Activated B cell treated with CpG ODN at 0.5 μM for 24 hours (primary cell): ENCODE measurements around the gene RNU2-63P. TPM values are rescaled to one million over a fixed set of nuclear protein-coding genes. Genes with fewer than 3 reads are reported as not detected.
"Not testable (repeated sequence)": the region's sequence is repeated elsewhere in the genome, so short reads cannot be mapped to it uniquely, and the experiment has no call there.

Experiments used
- ATAC-seq: fragments of 200-7000 bp; cut with Tn5 transposase; one replicate; pipeline ENCODE4 v1.10.0; 2021; ENCODE audit warnings: low read depth, mild to moderate bottlenecking, moderate library complexity
- CTCF ChIA-PET: fragments of 350-600 bp; sonication (Branson Sonifier 250); formaldehyde crosslinking; loops from one replicate; lab custom pipeline; 2021; ENCODE audit warnings: antibody characterized with exemption; lab: Charles Lee
- POLR2A ChIA-PET: fragments of 350-600 bp; sonication (Branson Sonifier 250); formaldehyde crosslinking; loops from one replicate; lab custom pipeline; 2021; ENCODE audit warnings: antibody characterized with exemption; lab: Charles Lee
- DNase-seq: peaks from one replicate; pipeline ENCODE4 v3.0.0; 2022
- H3K27ac Mint-ChIP-seq: one replicate; pipeline ENCODE4 v1.8.0; 2020; ENCODE audit warnings: mixed read lengths
- H3K27me3 Mint-ChIP-seq: one replicate; pipeline ENCODE4 v1.8.0; 2021; ENCODE audit warnings: mixed read lengths
- H3K36me3 Mint-ChIP-seq: one replicate; pipeline ENCODE4 v1.8.0; 2021; ENCODE audit warnings: low read depth, mixed read lengths
- H3K4me1 Mint-ChIP-seq: one replicate; pipeline ENCODE4 v1.8.0; 2021; ENCODE audit warnings: mixed read lengths
- H3K4me3 Mint-ChIP-seq: one replicate; pipeline ENCODE4 v1.8.0; 2020; ENCODE audit warnings: mild to moderate bottlenecking, mixed read lengths
- H3K9me3 Mint-ChIP-seq: one replicate; pipeline ENCODE4 v1.8.0; 2020; ENCODE audit warnings: mixed read lengths
- CTCF ChIP-seq: fragments of 200-600 bp; IDR thresholded peaks from one replicate; pipeline ENCODE4 v1.8.0; 2022; ENCODE audit warnings: antibody characterized with exemption, mild to moderate bottlenecking
- intact Hi-C: fragments of 100-400 bp; cut with micrococcal nuclease; formaldehyde crosslinking; loops from one replicate; pipeline ENCODE4 v1.15.1; 2024
- total RNA-seq: library from RNA; stranded (reverse); gene quantifications from 2 replicates; pipeline ENCODE4 v1.2.3, GENCODE V29; 2022

Gene RNU2-63P
- total RNA-seq, 1 donor from 2014 or later, result 19.5 TPM

DNA sequence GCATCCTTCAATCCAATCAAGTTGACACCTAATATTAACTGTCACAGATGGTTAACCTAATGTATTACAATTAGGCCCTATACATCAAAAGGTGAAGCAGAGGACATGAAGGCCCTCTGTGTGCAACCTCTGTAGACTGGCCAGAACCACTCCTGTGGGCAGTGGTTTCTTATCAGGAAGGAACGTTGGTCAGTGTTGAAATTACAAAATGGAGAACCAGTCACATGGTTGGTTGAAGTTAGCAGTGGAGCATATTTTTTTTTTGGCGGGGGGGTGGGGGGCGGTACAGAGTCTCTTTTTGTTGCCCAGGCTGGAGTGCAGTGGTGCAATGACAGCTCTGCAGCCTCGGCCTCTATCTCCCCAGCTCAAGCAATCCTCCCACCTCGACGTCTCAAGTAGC, 19.8 kb downstream of the RNU2-63P start:
- Mint-ChIP-seq H3K27ac (no peak overlapping the region), H3K36me3 (no peaks in the 10 kb centered on the region), H3K9me3 (no peaks in the 10 kb centered on the region), H3K4me3 (no peak overlapping the region), H3K27me3 (no peaks in the 10 kb centered on the region), H3K4me1 (peaks cover 32% of the 10 kb centered on the region)
- POLR2A ChIA-PET, result interaction anchor here (1.8 kb wide), 1 partner anchor 20 kb away, joined by 9 read pairs; the partner anchor contains the start of gene RNU2-63P
- CTCF ChIA-PET, result no interaction called here
- intact Hi-C loops, result no loop called here
- TF ChIP-seq CTCF, result no peak
- ATAC-seq, result no peak
- DNase-seq, result no peak

DNA sequence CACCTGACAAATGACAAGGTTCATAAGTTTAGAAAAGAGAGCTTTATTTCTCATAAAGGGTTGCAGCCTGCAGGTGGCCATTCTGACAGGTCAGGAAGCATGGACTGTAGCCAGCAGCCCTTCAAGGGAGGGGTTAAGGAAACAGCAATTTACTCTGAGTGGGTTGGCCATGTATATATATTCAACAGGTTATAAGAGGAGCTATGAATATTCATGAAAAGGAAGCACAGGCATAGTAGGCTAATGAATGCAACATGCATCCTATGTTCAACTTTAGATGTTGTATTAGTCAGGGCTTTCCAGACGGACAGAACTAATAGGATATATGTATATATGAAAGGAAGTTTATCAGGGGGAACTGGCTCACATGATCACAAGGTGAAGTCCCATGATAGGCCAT, 20.6 kb downstream of the RNU2-63P start:
- Mint-ChIP-seq H3K9me3 (no peaks in the 10 kb centered on the region), H3K27ac (peak overlapping the region; percentile 33), H3K36me3 (no peaks in the 10 kb centered on the region), H3K4me3 (no peak overlapping the region), H3K27me3 (no peaks in the 10 kb centered on the region), H3K4me1 (peaks cover 26% of the 10 kb centered on the region)
- DNase-seq, result no peak
- CTCF ChIA-PET, result no interaction called here
- intact Hi-C loops, result no loop called here
- POLR2A ChIA-PET, result interaction anchor here (1.8 kb wide), 1 partner anchor 21 kb away, joined by 9 read pairs; the partner anchor contains the start of gene RNU2-63P
- TF ChIP-seq CTCF, result no peak
- ATAC-seq, result no peak

GRCh38 chr2:87994304-87994850, 22.0 kb downstream of the RNU2-63P start:
- intact Hi-C loops, H3K36me3 Mint-ChIP-seq: not testable (repeated sequence)
- peak overlapping the region; percentile 35 for H3K4me3 Mint-ChIP-seq

GRCh38 chr2:87992569-87992968, 23.8 kb downstream of the RNU2-63P start:
- peaks cover 26% of the 10 kb centered on the region for H3K4me1 Mint-ChIP-seq
- ATAC-seq, H3K9me3 Mint-ChIP-seq, CTCF ChIA-PET, H3K4me3 Mint-ChIP-seq, intact Hi-C loops, H3K36me3 Mint-ChIP-seq, H3K27me3 Mint-ChIP-seq, H3K27ac Mint-ChIP-seq, DNase-seq, POLR2A ChIA-PET: not testable (repeated sequence)

More at GRCh38 chr2:87994304-87994850, 22.0 kb downstream of the RNU2-63P start:
- H3K9me3 Mint-ChIP-seq, H3K27me3 Mint-ChIP-seq, CTCF ChIA-PET, DNase-seq: not testable (repeated sequence)
- ATAC-seq, result peak; percentile 47
- POLR2A ChIA-PET, result interaction anchor here (0.6 kb wide), 1 partner anchor 23 kb away, joined by 3 read pairs; no protein-coding TSS in a partner anchor
- Mint-ChIP-seq H3K27ac (peak overlapping the region; percentile 79), H3K4me1 (peaks cover 26% of the 10 kb centered on the region)

GRCh38 chr2:87987473-87987872, 28.9 kb downstream of the RNU2-63P start:
- POLR2A ChIA-PET, H3K27me3 Mint-ChIP-seq, H3K36me3 Mint-ChIP-seq, H3K4me3 Mint-ChIP-seq, ATAC-seq, intact Hi-C loops, H3K9me3 Mint-ChIP-seq, CTCF ChIA-PET, H3K4me1 Mint-ChIP-seq, H3K27ac Mint-ChIP-seq, DNase-seq: not testable (repeated sequence)

DNA sequence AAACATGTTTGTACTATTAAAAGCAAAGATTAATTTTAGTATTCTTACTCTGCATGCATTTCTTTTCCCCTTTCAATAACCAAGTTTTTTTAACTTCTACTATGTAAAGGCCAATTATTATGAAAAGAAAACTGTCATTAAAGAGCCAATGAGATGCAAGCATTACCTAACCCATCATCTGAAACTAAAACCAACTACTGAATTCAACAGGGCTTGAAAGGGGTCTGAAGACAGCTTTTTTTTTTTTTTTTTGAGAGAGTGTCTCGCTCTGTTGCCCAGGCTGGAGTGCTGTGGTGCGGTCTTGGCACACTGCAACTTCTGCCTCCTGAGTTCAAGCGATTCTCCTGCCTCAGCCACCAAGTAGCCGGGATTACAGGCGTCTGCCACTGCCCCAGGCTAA, 30.4 kb downstream of the RNU2-63P start:
- H3K27me3 Mint-ChIP-seq, CTCF ChIA-PET, H3K9me3 Mint-ChIP-seq, H3K27ac Mint-ChIP-seq, DNase-seq, H3K4me1 Mint-ChIP-seq, H3K4me3 Mint-ChIP-seq, intact Hi-C loops, H3K36me3 Mint-ChIP-seq, POLR2A ChIA-PET, ATAC-seq: not testable (repeated sequence)

DNA sequence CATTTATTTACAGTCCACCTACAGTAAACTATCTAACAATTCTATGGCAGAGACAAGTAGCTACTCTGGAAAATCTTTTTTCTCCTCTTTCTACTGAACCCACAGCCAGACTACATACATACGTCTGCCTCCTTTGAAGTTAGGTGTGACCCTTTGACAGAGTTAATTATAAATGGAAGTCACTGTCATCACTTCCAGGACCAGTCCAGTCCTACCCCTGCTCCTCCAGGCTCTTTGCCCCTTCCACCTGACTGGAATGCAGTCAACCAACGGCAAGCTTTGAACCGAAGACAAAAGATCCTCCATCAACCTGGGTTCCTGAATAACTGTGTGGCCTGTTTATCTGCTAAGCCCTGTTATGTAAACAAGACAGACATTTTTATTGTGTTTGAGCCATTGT, 35.2 kb downstream of the RNU2-63P start:
- H3K27ac Mint-ChIP-seq, DNase-seq, intact Hi-C loops, CTCF ChIA-PET, ATAC-seq, H3K27me3 Mint-ChIP-seq, H3K4me1 Mint-ChIP-seq, H3K9me3 Mint-ChIP-seq, POLR2A ChIA-PET, H3K36me3 Mint-ChIP-seq, H3K4me3 Mint-ChIP-seq: not testable (repeated sequence)

DNA sequence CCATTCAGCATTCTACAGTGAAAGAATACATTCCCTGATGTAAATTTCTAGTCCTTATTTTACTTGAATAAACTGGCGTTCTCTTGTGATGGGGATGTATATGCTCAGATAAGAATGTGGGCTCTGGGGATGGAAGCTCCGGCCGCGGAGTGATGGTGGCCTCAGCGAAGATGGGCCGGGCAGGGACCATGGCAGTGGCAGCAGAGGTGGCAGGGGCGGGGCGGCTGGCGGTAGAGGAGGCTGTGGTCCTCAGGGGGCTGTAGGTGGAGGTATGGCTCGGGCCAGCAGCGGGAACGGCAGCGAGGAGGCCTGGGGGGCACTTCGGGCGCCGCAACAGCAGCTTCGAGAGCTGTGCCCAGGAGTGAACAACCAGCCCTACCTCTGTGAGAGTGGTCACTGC, 44.0 kb downstream of the RNU2-63P start:
- H3K27ac Mint-ChIP-seq, intact Hi-C loops, H3K36me3 Mint-ChIP-seq, H3K4me3 Mint-ChIP-seq, H3K4me1 Mint-ChIP-seq, H3K27me3 Mint-ChIP-seq, H3K9me3 Mint-ChIP-seq, POLR2A ChIA-PET, DNase-seq, CTCF ChIA-PET: not testable (repeated sequence)
- ATAC-seq, result peak; percentile 50

Other genes with a start within 250 kb of the RNU2-63P start
- gene RGPD2, start 190.8 kb downstream of the RNU2-63P start, total RNA-seq, result 4.7 and 7.7 TPM in 2 replicates
- gene KRCC1, start 39.2 kb upstream of the RNU2-63P start, total RNA-seq, result 19.0 and 20.8 TPM in 2 replicates
- gene SMYD1, start 51.3 kb upstream of the RNU2-63P start, total RNA-seq, result not detected in 2 replicates
- gene FABP1, start 111.5 kb upstream of the RNU2-63P start, total RNA-seq, result not detected in 2 replicates
- gene THNSL2, start 153.8 kb upstream of the RNU2-63P start, total RNA-seq, result 1.8 TPM in 2 replicates